SK-N-SH (cell line): ENCODE data around the gene ASTN2. TPM values are rescaled to one million over a fixed set of nuclear protein-coding genes. Genes with fewer than 3 reads are reported as not detected.

ENCODE experiments used
- CTCF ChIA-PET: fragments of 300-600, 350-600 bp; formaldehyde crosslinking; extraction: SDS; loops from one replicate; lab custom pipeline; 2021; lab: Yijun Ruan, JAX
- POLR2A ChIA-PET: fragments of 350-600 bp; sonication (Branson Sonifier 250); formaldehyde crosslinking; extraction: SDS; loops from one replicate; lab custom pipeline; 2020; ENCODE audit warnings: antibody characterized with exemption, inconsistent platforms; lab: Yijun Ruan, JAX
- DNase-seq: peaks from one replicate; pipeline ENCODE4 v3.0.0; 2012
- H2AFZ ChIP-seq: fragments of 200-600 bp; sonication (generic); 2 replicates; pipeline ENCODE4 v1.8.1; 2016; ENCODE audit warnings: antibody characterized with exemption, mild to moderate bottlenecking, low read depth
- H3F3A ChIP-seq: fragments of 200-600 bp; sonication (generic); replicated peaks from 2 replicates; pipeline ENCODE3; 2016; ENCODE audit warnings: antibody characterized with exemption, mild to moderate bottlenecking; ENCODE audit not compliant: insufficient read depth
- H3K27ac ChIP-seq, 2 experiments: fragments of 200-500 bp in 1 of 2; fragments of 200-600 bp in 1 of 2; sonication (Bioruptor generic) in 1 of 2; sonication (generic), shearing (Covaris generic) in 1 of 2; 2 replicates each; pipeline versions ENCODE4 v1.5.1 to v1.6.1; 2014 to 2016; ENCODE audit warnings: low read depth in 2 of 2, inconsistent platforms in 1 of 2, low read length in 1 of 2, mild to moderate bottlenecking in 1 of 2, mixed read lengths in 1 of 2
- H3K27me3 ChIP-seq: fragments of 200-600 bp; sonication (generic), shearing (Covaris generic); 2 replicates; pipeline ENCODE4 v1.6.1; 2016; ENCODE audit warnings: mixed run types; ENCODE audit not compliant: insufficient read depth
- H3K36me3 ChIP-seq, 2 experiments: fragments of 200-500 bp in 1 of 2; fragments of 200-600 bp in 1 of 2; sonication (Bioruptor generic) in 1 of 2; sonication (generic) in 1 of 2; replicated peaks in 1 of 2; 2 replicates each; pipeline versions ENCODE3 to v1.5.1; 2014 to 2016; ENCODE audit warnings: low read length in 1 of 2, mild to moderate bottlenecking in 1 of 2; ENCODE audit not compliant: insufficient read depth in 2 of 2, control insufficient read depth in 1 of 2
- H3K4me1 ChIP-seq, 2 experiments: fragments of 200-500 bp in 1 of 2; fragments of 200-600 bp in 1 of 2; sonication (Bioruptor generic) in 1 of 2; sonication (generic), shearing (Covaris generic) in 1 of 2; 2 replicates each; pipeline versions ENCODE4 v1.5.1 to v1.6.1; 2014 to 2016; ENCODE audit warnings: low read depth in 1 of 2, low read length in 1 of 2, mixed run types in 1 of 2; ENCODE audit not compliant: insufficient read depth in 2 of 2, control insufficient read depth in 1 of 2
- H3K4me2 ChIP-seq: fragments of 200-600 bp; sonication (generic), shearing (Covaris generic); 2 replicates; pipeline ENCODE4 v1.6.1; 2017; ENCODE audit warnings: mixed run types
- H3K4me3 ChIP-seq, 2 experiments: fragments of 200-500 bp in 1 of 2; fragments of 200-600 bp in 1 of 2; sonication (Bioruptor generic) in 1 of 2; sonication (generic), shearing (Covaris generic) in 1 of 2; 2 replicates each; pipeline versions ENCODE4 v1.5.1 to v1.8.1; 2014 to 2016; ENCODE audit warnings: low read depth in 2 of 2, inconsistent platforms in 1 of 2, low read length in 1 of 2, mild to moderate bottlenecking in 1 of 2, mixed read lengths in 1 of 2, moderate library complexity in 1 of 2
- H3K79me2 ChIP-seq: fragments of 200-600 bp; sonication (generic); 2 replicates; pipeline ENCODE4 v1.8.1; 2017; ENCODE audit warnings: mild to moderate bottlenecking; ENCODE audit not compliant: insufficient read depth
- H3K9ac ChIP-seq: fragments of 200-600 bp; sonication (generic); 2 replicates; pipeline ENCODE4 v1.6.1; 2017; ENCODE audit warnings: mixed run types
- H3K9me2 ChIP-seq: fragments of 200-600 bp; sonication (generic); 2 replicates; pipeline ENCODE4 v1.6.1; 2017; ENCODE audit warnings: mixed run types
- H3K9me3 ChIP-seq: fragments of 200-600 bp; sonication (generic); 2 replicates; pipeline ENCODE4 v1.6.1; 2017; ENCODE audit warnings: mixed run types, mild to moderate bottlenecking, moderate library complexity
- H4K20me1 ChIP-seq: fragments of 200-600 bp; sonication (generic); 2 replicates; pipeline ENCODE4 v1.6.1; 2017; ENCODE audit warnings: mild to moderate bottlenecking, mixed run types; ENCODE audit not compliant: insufficient read depth
- MEF2A ChIP-seq: IDR thresholded peaks from 2 replicates; pipeline ENCODE4 v1.4.0; 2012; ENCODE audit warnings: low read depth, borderline replicate concordance
- MXI1 ChIP-seq: IDR thresholded peaks from 2 replicates; pipeline ENCODE4 v1.6.1; 2012; ENCODE audit warnings: mild to moderate bottlenecking, low read depth, low read length, improper control_type of control experiment
- NFIC ChIP-seq: IDR thresholded peaks from 2 replicates; pipeline ENCODE4 v1.4.0; 2012; ENCODE audit warnings: borderline replicate concordance
- NRF1 ChIP-seq: IDR thresholded peaks from 2 replicates; pipeline ENCODE4 v1.6.1; 2012; ENCODE audit warnings: low read depth, mild to moderate bottlenecking, low read length
- PBX3 ChIP-seq: IDR thresholded peaks from 2 replicates; pipeline ENCODE4; 2012
- RAD21 ChIP-seq: IDR thresholded peaks from 2 replicates; pipeline ENCODE4 v1.6.1; 2012; ENCODE audit warnings: mild to moderate bottlenecking, low read length
- RCOR1 ChIP-seq: fragments of 150-350 bp; IDR thresholded peaks from 2 replicates; pipeline ENCODE4 v1.6.1; 2017; ENCODE audit warnings: antibody characterized with exemption, low read length
- REST ChIP-seq: IDR thresholded peaks from 2 replicates; pipeline ENCODE4 v1.6.1; 2012; ENCODE audit warnings: mild to moderate bottlenecking, low read depth, low read length, moderate library complexity
- RFX5 ChIP-seq: IDR thresholded peaks from 2 replicates; pipeline ENCODE4 v1.6.1; 2012; ENCODE audit warnings: mild to moderate bottlenecking, improper control_type of control experiment, low read length
- RXRA ChIP-seq: IDR thresholded peaks from 2 replicates; pipeline ENCODE4 v1.4.0; 2012; ENCODE audit warnings: low read depth, mild to moderate bottlenecking, borderline replicate concordance
- TAF1 ChIP-seq: IDR thresholded peaks from 2 replicates; pipeline ENCODE4 v1.6.1; 2012; ENCODE audit warnings: low read depth, mild to moderate bottlenecking, low read length, moderate library complexity, borderline replicate concordance
- TEAD4 ChIP-seq: IDR thresholded peaks from 2 replicates; pipeline ENCODE4 v1.4.0; 2012; ENCODE audit warnings: mild to moderate bottlenecking, borderline replicate concordance; ENCODE audit not compliant: insufficient read depth
- WGBS: methylation state at CpG from one replicate; pipeline ENCODE4 v1.1.6; 2017; ENCODE audit warnings: low lambda C conversion rate; 5-methylcytosine and 5-hydroxymethylcytosine counted together
- polyA plus RNA-seq, 3 experiments: library from polyadenylated mRNA; depleted of rRNA; stranded (reverse); fragments of >200 nt; gene quantifications; 2 replicates each; pipeline ENCODE4 v1.2.3, GENCODE V29; 2012
- TF ChIP-seq, protein P1 (sequence below): IDR thresholded peaks from 2 replicates; pipeline ENCODE4 v1.4.0; 2012; ENCODE audit warnings: low read depth, borderline replicate concordance

Gene ASTN2
- polyA plus RNA-seq, 1 of the 3 experiments (the other 2 are of a cell fraction) = 6.6 TPM

DNA sequence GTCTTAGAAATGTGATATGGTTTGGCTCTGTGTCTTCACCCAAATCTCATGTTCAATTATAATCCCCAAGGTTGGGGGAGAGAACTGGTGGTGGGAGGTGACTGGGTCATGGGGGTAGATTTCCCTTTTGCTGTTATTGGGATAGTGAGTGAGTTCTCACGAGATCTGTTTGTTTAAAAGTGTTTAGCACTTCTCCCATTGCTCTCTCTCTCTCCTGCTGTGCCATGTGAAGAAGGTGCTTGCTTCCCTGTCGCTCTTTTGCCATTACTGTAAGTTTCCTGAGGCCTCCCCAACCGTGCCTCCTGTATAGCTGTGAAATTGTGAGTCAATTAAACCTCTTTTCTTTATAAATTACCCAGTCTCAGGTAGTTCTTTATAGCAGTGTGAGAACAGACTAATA is 203.6 kb downstream of the ASTN2 start (continued):
- no peak for TF ChIP-seq MXI1
- TF ChIP-seq MEF2A = no peak
- no peak for TF ChIP-seq RCOR1
- TF ChIP-seq, protein P1, sequence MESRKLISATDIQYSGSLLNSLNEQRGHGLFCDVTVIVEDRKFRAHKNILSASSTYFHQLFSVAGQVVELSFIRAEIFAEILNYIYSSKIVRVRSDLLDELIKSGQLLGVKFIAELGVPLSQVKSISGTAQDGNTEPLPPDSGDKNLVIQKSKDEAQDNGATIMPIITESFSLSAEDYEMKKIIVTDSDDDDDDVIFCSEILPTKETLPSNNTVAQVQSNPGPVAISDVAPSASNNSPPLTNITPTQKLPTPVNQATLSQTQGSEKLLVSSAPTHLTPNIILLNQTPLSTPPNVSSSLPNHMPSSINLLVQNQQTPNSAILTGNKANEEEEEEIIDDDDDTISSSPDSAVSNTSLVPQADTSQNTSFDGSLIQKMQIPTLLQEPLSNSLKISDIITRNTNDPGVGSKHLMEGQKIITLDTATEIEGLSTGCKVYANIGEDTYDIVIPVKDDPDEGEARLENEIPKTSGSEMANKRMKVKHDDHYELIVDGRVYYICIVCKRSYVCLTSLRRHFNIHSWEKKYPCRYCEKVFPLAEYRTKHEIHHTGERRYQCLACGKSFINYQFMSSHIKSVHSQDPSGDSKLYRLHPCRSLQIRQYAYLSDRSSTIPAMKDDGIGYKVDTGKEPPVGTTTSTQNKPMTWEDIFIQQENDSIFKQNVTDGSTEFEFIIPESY = no peak
- no peak for TF ChIP-seq RAD21

DNA sequence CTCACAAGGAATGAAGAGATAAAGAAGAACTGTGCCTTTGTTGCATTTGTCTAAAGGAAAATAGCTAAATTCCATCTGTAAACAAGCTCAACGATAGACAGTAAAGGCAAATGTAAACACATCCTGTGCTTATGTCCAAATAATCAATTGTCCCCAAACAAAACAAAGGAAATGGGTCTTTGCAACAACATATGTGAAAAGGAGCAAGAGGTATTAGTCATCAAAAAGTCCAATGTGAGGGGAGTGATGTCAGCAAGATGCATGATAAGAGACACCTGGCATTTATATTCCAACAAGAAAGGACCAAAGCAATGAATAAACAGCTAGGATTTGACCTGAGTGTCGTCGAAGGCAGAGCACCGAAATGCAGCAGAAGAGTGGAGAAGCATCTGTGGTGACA is 209.1 kb downstream of the ASTN2 start:
- WGBS = 38% methylated on average over 4 of the region's 4 CpGs
- no peak for DNase-seq
- Histone ChIP-seq H3K9me3 (peaks cover 8% of the 10 kb centered on the region; the same call in 1 of the 2 replicates), H3F3A (no peaks in the 10 kb centered on the region), H3K36me3 (no peaks in the 10 kb centered on the region), H2AFZ (no peak overlapping the region), H3K4me1 (peaks cover 0 to 5% of the 10 kb centered on the region in 2 experiments; a peak in 1 of 4 replicates)
- ChIA-PET CTCF (interaction anchor here (0.6 to 1.0 kb wide), 3 partner anchors 21 to 200 kb away, joined by 3 read pairs; no protein-coding TSS in a partner anchor), POLR2A (no interaction called here)
- TF ChIP-seq NFIC (no peak), TAF1 (no peak), RCOR1 (no peak), NRF1 (no peak), TEAD4 (no peak), RXRA (no peak), RFX5 (no peak), PBX3 (no peak), REST (no peak)
- TF ChIP-seq, protein P1 = no peak
- TF ChIP-seq, all 33 proteins: peak for 0
- no peak overlapping the region for H3K4me3 ChIP-seq
- H3K27me3 ChIP-seq = no peaks in the 10 kb centered on the region
- H3K27ac ChIP-seq = no peak overlapping the region; a peak in 1 of 4 replicates
- no peaks in the 10 kb centered on the region for H3K9me2 ChIP-seq
- no peaks in the 10 kb centered on the region for H3K79me2 ChIP-seq
- H4K20me1 ChIP-seq = no peaks in the 10 kb centered on the region
- no peak overlapping the region for H3K4me2 ChIP-seq
- H3K9ac ChIP-seq = no peak overlapping the region
